Epithelial cell of esophagus (primary cell): ENCODE data around the gene WDR81.

Experiments
- DNase-seq: peaks from one replicate; pipeline ENCODE4 v3.0.0; 2010; ENCODE audit warnings: low read depth
- H3K4me3 ChIP-seq: 2 replicates; pipeline ENCODE4 v1.5.1; 2011; ENCODE audit warnings: mild to moderate bottlenecking, low read length, control low read depth
- CTCF ChIP-seq: IDR thresholded peaks from 2 replicates; pipeline ENCODE4 v1.5.1; 2011; ENCODE audit warnings: low read depth, mild to moderate bottlenecking, low read length, control low read depth, inconsistent platforms; ENCODE audit not compliant: insufficient read depth; ENCODE audit errors: missing control alignments

WDR81 gene

GRCh38 chr17:1752425-1753262, 28.1 kb downstream of the WDR81 start:
- no peak for TF ChIP-seq CTCF
- peak; percentile 36 for DNase-seq
- H3K4me3 ChIP-seq = no peak overlapping the region

GRCh38 chr17:1753767-1754429, 29.4 kb downstream of the WDR81 start:
- no peak overlapping the region for H3K4me3 ChIP-seq
- TF ChIP-seq CTCF = no peak
- DNase-seq = no peak

- H3K4me3 ChIP-seq = no peak overlapping the region
- no peak for DNase-seq
- TF ChIP-seq CTCF = no peak
Measured at GRCh38 chr17:1754430-1755112, 30.1 kb downstream of the WDR81 start.

GRCh38 chr17:1755252-1755826, 30.8 kb downstream of the WDR81 start:
- no peak for TF ChIP-seq CTCF
- no peak for DNase-seq
- H3K4me3 ChIP-seq = no peak overlapping the region

GRCh38 chr17:1755827-1756262, 31.3 kb downstream of the WDR81 start:
- DNase-seq = no peak
- H3K4me3 ChIP-seq = no peak overlapping the region
- no peak for TF ChIP-seq CTCF

GRCh38 chr17:1758807-1759206, 34.3 kb downstream of the WDR81 start:
- DNase-seq = no peak
- no peak overlapping the region for H3K4me3 ChIP-seq
- TF ChIP-seq CTCF = no peak
